ENCODE measurements around the gene AIFM3.

Gene AIFM3

GRCh38 chr22:20976291-20976877, 9.3 kb downstream of the AIFM3 start:
- DNase-seq = no peak

DNA sequence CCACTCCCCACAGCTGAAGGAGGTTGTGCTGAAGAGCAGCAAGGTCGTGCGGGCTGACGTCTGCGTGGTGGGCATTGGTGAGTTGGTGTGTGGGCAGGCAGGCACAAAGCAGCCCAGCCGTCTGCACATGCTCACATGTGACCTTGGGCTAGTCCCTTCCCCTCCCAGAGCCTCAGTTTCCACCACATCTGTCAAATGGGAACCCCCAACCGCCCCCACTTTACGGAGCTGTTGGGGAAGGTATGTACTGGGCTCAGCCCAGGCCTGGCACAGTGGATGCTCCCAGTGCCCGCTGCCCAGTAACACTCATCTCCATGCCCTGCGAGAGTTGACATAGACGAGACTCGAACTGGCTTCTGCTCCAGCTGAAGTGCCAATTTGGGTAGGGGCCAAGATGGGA, 10.0 kb downstream of the AIFM3 start:
- DNase-seq = no peak

DNA sequence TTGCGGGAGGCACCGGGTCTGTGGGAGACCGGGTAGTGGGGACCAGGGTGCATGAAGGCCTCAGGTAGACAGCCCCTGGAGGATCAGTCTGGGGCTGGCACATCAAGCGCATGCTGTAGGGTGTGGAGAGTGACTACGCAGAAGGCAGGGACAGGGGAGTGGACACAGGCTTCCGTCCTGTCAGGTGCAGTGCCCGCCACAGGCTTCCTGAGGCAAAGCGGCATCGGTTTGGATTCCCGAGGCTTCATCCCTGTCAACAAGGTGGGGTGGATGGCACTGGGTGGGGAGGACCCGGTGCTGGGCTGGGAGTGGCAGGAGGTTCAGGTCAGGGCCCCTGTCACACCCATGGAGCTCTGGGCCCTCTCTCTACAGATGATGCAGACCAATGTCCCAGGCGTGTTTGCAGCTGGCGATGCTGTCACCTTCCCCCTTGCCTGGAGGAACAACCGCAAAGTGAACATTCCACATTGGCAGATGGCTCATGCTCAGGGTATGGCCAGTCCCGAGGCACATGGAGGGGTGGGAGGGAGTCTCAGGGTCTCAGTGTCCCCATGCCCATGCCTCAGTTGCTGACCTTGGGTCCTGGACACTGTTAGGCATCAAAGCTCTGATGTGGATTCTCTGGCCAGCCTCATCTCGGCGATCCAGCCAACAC, 10.6 kb downstream of the AIFM3 start:
- no peak for DNase-seq

- DNase-seq = no peak
Observed at GRCh38 chr22:20978419-20978818, 11.4 kb downstream of the AIFM3 start.

DNA sequence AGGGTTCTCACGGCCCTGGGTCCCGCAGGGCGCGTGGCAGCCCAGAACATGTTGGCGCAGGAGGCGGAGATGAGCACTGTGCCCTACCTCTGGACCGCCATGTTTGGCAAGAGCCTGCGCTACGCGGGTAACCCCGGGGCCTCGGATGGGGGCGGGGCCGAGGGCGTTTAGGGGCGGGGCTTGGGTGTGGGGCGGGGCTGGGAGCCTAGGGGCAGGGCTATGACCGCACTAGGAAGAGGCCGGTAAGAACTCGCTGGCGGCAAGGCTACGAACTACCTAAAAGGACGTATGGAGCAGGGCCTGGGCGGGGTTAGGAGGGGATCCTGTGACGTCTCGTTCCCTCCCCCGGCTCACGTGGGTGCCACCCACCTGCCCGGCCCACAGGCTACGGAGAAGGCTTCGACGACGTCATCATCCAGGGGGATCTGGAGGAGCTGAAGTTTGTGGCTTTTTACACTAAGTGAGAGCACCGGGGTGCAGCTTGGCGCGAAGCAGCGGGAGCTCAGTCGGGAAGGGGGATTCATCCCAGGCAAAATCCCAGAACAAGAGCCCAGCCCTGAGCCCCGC, 12.3 kb downstream of the AIFM3 start:
- DNase-seq = peak; percentile 7

DNA sequence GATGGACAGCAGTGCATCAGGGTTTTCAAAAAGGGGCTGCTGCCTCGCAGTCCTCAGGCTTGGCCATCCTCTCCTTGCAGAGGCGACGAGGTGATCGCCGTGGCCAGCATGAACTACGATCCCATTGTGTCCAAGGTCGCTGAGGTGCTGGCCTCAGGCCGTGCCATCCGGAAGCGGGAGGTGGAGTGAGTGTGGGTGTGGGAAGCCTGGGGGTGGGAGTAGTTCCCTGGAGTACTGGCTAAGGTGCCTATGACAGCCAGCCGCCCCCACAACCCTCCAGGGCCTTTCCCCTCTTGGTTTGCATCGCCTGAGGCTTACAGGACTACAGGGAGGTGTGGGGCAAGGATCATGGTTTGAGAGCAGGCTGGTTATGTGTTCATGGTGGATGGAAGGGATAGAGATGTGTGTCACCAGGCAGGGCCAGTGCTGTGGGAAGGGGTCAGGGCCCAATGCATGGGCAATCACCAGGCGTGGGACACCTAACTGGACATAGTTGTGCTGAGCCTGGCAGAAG, 12.9 kb downstream of the AIFM3 start:
- no peak for DNase-seq

DNA sequence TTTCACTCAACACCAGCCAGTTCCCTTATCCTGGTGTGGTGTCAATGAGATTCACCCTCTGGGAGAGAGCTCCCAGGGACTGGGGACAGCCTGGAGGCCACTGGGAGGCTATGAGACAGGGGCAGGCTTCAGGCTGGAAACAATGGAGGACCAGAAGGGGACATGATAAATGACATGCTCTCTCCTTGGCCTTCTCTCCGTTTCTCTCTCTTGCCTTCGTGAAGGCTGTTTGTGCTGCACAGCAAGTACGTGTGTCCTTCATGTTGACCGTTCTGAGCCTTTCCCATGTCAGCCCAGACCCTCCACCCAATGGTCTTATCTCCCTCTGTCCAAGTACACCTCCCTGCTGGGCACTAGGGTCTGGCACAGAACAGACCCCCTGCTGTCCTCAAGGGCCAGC, 13.5 kb downstream of the AIFM3 start:
- DNase-seq = no peak

DNA sequence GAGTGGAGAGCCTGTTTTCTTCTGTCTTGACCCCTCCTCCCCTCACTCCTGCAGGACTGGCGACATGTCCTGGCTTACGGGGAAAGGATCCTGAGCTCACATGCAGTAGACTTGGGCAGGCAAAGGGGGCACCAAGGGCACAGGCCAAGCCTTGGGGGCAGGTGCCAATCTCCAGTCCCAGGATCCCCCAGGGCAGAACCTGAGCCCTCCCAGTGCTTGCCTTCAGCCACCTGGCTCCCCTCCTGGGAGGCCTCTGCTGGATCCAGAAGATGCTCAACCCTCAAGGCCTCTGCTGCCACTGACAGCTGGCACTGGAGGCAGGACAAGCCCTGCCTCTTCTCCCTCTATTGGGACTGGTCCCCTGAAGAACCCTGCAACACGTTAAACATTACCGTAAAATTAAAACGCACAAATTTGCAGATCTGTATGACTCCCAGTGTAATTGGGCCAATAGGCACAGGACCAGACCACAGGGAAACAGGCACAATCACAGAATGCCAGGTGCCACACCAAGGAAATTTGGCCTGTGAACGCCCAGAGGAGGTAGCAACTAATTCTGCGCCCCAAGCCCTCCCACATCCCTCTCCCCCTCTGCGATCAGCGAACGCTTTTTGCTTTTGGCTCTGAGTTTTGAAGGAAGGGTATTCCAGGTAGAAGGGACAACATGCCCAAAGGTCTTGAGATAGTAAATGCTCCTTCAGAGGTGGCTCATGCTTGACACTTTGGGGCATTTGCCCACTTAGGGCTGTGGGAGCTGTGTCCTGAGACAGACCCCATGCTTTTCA, 14.1 kb downstream of the AIFM3 start:
- no peak for DNase-seq

DNA sequence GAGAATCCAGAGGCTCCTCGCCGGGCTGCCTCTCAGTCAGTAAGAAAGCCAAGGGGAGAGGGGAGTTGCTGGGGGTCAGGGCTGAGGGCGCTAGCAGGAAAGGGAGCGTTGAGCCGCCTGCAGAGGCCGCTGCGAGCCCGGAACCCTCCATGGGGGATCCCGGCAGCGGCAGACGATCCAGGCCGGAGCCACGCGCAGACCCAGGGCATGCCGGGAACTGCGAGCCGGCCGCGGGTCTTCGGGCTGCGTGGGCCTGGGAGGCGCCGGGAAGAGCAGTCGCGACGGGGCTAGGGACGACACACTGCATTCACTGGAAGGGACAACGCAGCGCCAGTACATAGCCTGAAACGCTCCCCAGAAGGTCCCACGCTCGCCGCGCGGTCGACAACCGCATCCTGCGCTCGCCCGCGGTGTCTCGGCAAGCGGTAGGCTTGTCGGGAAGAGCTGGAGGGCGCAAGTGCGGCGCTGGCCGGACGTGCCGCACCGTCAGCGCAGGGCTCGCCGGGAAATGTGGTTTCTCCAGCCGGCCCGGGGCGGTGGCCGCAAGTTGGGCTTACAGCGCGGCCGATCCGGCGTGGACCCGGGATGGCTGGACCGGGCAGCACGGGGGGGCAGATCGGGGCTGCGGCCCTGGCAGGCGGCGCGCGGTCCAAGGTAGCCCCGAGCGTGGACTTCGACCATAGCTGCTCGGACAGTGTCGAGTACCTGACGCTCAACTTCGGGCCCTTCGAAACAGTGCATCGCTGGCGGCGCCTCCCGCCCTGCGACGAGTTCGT, 14.9 kb downstream of the AIFM3 start, which contains the start of gene LZTR1:
Gene LZTR1, plus strand, starts transcription at position 511 of the 776 bp plus-strand sequence. Its CDS starts 75 bp downstream, at position 586.
- DNase-seq = peak; percentile 70

DNA sequence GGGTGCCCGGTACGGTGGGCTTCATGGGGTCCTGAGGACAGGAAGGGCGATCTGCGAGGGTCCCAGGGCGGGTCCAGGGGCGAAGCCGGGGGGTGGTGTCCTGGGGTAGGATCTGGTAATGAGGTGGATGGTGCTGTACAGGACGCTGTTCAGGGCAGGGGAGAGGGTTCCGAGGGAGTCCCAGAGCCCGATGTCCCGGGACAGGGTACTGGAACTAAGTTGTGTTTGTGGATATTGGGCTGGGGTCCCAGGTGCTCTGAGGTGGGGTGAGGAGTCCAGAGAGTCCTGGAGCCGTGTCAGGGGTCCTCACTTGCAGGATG, 15.5 kb downstream of the AIFM3 start:
- no peak for DNase-seq

GRCh38 chr22:20983081-20983771, 16.2 kb downstream of the AIFM3 start:
- DNase-seq = no peak

DNA sequence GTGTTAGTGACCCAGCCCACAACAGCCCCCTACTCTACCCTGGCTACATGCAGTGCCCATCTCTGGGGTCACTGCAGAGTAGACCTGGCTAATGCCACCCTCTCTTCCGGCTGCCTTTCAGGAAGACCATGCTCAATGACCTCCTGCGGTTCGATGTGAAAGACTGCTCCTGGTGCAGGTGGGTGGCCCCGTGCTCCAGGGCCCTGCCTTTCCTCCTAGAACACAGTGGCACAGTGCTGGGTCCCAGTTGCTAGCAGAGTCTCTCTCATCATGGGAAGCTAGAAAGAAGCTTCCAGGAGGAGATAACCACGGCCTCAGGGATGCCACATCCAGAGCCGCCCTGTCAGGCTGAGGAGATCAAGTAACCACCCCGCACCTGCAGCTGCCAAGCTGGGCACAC, 18.7 kb downstream of the AIFM3 start:
- no peak for DNase-seq

GRCh38 chr22:20986365-20986764, 19.3 kb downstream of the AIFM3 start:
- DNase-seq = no peak

DNA sequence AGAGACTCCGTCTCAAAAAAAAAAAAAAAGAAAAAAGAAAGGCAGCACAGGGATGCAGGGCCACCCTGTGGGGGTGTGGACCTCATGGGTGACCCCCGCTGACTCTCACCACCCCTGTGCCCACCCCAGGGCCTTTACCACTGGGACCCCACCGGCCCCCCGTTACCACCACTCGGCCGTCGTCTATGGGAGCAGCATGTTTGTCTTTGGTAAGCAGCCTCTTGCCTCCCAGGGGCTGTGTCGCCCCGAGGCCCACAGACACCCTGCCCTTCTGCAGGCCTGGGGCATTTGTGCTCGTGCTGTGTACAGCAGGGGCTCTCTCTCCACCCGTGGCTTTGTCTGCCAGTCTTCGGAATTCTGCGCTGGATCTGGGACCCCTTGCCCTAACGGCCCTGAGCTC, 20.3 kb downstream of the AIFM3 start:
- DNase-seq = no peak

DNA sequence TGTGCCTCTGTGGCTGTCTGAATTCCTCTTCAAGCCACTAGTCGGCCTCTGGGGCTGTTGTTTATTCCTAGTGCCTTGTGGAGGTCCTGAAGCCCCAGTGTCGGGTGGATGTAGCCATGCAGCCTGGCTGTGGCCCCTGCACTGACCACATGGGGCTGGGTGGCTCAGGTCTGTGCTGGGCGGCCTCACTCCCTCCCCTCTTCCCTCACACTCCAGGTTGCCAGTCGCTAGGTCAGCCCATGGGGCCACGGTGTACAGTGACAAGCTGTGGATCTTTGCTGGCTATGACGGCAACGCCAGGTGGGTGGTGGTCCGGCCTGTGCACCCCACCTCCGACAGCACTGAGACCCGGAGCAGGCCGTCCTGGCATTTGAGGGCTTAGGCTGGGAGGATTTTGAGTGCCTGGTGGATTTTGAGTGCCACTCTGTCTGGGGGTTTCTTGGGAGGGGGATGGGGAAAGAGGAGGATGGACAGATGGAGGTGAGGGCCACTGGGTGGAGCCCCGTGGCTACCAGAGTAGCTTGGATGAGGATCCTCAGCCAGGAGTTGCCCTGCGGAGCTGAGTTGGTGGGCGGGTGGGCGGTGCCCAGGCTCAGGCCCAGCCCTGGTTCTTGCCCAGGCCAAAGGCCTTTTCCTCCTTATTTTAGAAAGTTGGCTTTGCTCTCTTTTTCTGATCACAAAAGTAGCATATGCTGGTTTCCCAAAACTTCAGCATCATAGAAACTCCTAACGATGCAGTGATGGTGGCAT, 21.7 kb downstream of the AIFM3 start:
- no peak for DNase-seq

DNA sequence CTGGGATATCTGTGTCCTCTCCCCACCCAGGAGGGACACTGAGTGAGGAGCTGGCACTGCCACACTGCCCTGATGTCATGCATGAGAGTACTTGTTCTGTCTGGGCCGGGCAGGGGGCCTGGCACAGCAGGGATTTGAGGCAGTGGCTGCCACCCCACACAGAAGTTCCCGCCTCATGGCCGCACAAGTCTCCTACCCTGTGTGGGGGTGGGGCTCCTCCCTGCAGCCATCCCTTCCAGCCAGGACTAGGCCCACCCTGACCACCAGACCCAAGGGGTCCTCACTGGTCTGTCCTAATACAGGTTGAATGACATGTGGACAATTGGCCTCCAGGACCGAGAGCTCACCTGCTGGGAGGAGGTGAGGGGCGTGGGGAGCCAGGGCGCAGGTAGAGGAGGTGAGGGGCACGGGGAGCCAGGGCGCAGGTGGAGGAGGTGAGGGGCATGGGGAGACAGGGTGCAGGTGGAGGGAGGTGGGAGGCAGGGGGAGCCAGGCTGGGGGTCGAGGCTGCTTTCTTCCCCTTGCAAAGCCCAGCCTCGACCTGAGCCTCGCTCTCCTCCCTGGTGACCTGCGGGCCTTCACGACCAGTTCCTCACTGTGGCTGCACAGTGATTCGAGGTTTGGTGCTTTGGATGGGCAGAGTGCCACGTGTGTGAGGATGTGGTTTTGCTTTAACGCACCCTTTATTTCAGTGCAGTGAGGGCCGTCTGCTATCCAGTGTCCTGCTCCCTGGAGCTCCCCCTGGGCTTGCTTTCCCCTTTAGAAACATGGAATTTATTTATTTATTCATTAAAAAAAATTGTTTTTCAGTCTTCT, 22.5 kb downstream of the AIFM3 start:
- no peak for DNase-seq

DNA sequence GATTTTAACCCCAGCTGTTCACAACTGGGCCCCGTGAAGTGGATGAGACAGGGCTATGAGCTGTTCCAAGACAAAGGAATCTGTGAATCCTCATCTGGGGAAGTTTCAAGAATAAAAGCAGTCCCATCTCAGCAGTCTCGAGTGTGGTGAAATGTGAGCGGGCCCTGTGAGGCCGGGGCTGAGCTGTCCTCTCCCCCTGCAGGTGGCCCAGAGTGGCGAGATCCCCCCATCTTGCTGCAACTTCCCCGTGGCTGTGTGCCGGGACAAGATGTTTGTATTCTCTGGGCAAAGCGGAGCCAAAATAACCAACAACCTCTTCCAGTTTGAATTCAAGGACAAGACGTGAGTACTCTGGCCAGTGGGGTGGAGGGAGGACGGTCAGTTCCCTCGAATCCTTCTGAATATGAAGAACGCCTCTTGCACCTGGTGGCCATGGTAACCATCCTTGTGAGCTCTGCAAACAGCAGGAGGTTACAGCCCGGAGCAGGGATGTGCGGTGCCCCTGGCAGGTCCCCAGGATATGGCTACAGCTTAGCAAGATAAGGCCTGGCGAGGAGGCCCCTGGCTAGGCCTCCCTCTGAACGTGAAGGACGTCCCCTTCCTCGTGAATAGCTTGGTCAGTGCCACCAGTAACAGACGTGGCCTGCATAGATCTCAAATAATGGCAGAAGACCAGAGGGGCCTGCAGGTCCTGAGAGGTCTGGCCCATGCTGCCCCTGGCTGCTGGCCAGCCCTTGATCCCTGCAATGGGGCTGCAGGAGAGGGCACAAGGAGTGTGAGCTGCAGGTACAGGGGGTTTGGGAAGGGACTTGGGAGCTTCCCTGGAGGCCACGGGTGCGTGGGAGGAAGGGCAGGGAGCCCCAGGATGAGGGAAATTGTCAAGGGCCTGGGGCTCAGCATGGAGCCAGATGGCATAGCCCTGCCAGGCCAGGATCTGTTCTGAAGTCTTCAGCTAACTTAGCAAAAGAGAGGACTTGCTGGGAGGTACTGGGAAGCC, 23.4 kb downstream of the AIFM3 start:
- DNase-seq = no peak

DNA sequence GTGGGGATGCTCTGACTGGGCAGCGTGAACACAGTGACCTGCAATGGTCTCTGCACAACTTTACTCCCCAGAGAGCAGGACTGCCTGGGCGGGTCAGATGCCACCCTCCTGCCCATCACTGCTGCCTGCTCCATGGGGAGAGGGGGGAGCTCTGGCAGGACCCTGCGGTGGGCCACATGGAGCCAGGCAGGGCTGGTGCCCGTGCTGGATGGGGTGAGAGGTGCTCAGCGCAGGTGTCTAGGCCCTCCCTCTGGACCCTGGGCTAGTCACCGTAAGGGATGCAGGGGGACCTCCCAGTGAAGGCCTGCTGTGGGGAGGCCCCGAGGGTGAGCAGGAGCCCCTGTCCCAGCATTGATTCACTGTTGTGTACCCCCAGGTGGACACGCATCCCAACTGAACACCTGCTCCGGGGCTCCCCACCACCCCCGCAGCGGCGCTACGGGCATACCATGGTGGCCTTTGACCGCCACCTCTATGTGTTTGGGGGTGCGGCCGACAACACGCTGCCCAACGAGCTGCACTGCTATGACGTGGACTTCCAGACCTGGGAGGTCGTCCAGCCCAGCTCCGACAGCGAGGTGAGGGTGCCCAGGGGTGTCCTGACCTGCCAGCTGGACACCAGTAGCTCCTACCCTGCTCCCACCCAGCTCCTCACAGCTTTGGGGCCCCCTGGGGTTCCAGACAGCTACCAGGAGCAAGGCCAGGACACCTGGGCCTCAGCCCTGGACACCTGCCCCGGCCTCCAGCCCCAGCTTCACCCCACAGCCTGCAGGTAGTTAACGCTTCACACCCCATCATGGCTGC, 24.4 kb downstream of the AIFM3 start:
- no peak for DNase-seq

DNA sequence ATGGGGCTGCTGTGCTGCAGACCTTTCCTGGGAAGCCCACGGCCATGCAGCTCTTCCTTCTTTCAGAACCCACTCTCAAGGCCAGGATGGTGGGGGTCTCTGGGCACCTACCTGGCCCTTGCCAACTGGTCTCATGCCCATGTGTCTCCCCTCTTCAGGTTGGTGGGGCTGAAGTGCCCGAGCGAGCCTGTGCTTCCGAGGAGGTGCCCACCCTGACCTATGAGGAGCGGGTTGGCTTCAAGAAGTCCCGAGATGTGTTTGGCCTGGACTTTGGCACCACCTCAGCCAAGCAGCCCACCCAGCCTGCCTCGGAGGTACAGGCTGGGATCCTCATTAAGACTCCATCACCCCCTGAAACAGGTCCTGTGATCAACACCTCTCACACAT, 25.0 kb downstream of the AIFM3 start:
- no peak for DNase-seq
